Measurements from ENCODE around the gene CD274.
"Not testable (repeated sequence)": the region's sequence is repeated elsewhere in the genome, so short reads cannot be mapped to it uniquely, and the experiment has no call there.

Gene CD274

GRCh38 chr9:5438301-5439162 lies 11.8 kb upstream of the CD274 start:
- DNase-seq: peak; percentile 23

GRCh38 chr9:5440426-5440825 lies 9.9 kb upstream of the CD274 start:
- DNase-seq: no peak

- no peak for DNase-seq
Measured at GRCh38 chr9:5441043-5441442, 9.3 kb upstream of the CD274 start.

- no peak for DNase-seq
Measured at GRCh38 chr9:5442400-5443011, 7.8 kb upstream of the CD274 start.

GRCh38 chr9:5443850-5444249 lies 6.5 kb upstream of the CD274 start:
- DNase-seq: no peak

- DNase-seq: not testable (repeated sequence)
Measured at GRCh38 chr9:5445096-5445495, 5.2 kb upstream of the CD274 start.

- DNase-seq: no peak
Measured at GRCh38 chr9:5445886-5446285, 4.5 kb upstream of the CD274 start.

- DNase-seq: no peak
Measured at GRCh38 chr9:5446451-5447236, 3.7 kb upstream of the CD274 start.

- DNase-seq: no peak
Measured at GRCh38 chr9:5447337-5447736, 3.0 kb upstream of the CD274 start.

- no peak for DNase-seq
Measured at GRCh38 chr9:5448016-5448415, 2.3 kb upstream of the CD274 start.

- no peak for DNase-seq
Measured at GRCh38 chr9:5448461-5449435, 1.6 kb upstream of the CD274 start.

GRCh38 chr9:5449521-5450358 lies 602 bp upstream of the CD274 start:
- no peak for DNase-seq

- no peak for DNase-seq
Measured at GRCh38 chr9:5452286-5452609, 1.9 kb downstream of the CD274 start.

GRCh38 chr9:5453004-5453403 lies 2.7 kb downstream of the CD274 start:
- no peak for DNase-seq

- DNase-seq: no peak
Measured at GRCh38 chr9:5453673-5454072, 3.3 kb downstream of the CD274 start.

- no peak for DNase-seq
Measured at GRCh38 chr9:5455181-5455580, 4.8 kb downstream of the CD274 start.

GRCh38 chr9:5459289-5459829 lies 9.0 kb downstream of the CD274 start:
- DNase-seq: no peak

GRCh38 chr9:5460157-5460556 lies 9.8 kb downstream of the CD274 start:
- no peak for DNase-seq

- not testable (repeated sequence) for DNase-seq
Measured at GRCh38 chr9:5464831-5465330, 14.5 kb downstream of the CD274 start.

GRCh38 chr9:5466005-5466404 lies 15.7 kb downstream of the CD274 start:
- no peak for DNase-seq

GRCh38 chr9:5466766-5467165 lies 16.4 kb downstream of the CD274 start:
- DNase-seq: no peak
